Sigmoid colon (tissue), 7 donors: ENCODE measurements around the gene PKDCC. TPM values are rescaled to one million over a fixed set of nuclear protein-coding genes. Genes with fewer than 3 reads are reported as not detected.

Experiments
- DNase-seq: peaks from one replicate; pipeline ENCODE4 v3.0.0-alpha.2; 2019
- H3K27ac ChIP-seq, 4 donors: fragments of 200-600 bp; sonication (generic); one replicate each; pipeline ENCODE4 v1.5.1; 2016 to 2019; ENCODE audit warnings: mild to moderate bottlenecking in 1 of 4
- H3K27me3 ChIP-seq, 3 donors: fragments of 200-600 bp; sonication (generic); one replicate each; pipeline ENCODE4 v1.5.1; 2019; ENCODE audit warnings: mild to moderate bottlenecking in 1 of 3
- H3K36me3 ChIP-seq, 4 donors: fragments of 200-600 bp; sonication (generic); one replicate each; pipeline ENCODE4 v1.5.1; 2016 to 2019
- H3K4me1 ChIP-seq, 4 donors: fragments of 200-600 bp; sonication (generic); one replicate each; pipeline ENCODE4 v1.5.1; 2017 to 2019
- H3K4me3 ChIP-seq, 4 donors: fragments of 200-600 bp; sonication (generic); one replicate each; pipeline ENCODE4 v1.5.1; 2017 to 2019; ENCODE audit warnings: mild to moderate bottlenecking in 2 of 4, moderate library complexity in 1 of 4
- H3K9me3 ChIP-seq, 4 donors: fragments of 200-600 bp in 3 of 4; sonication (generic) in 3 of 4; one replicate each; pipeline versions ENCODE4 v1.5.1 to v1.6.1; 2013 to 2019
- EP300 ChIP-seq, 4 donors: sonication (generic); formaldehyde crosslinking; IDR thresholded peaks; one replicate each; pipeline ENCODE4 v1.6.1; 2017; ENCODE audit warnings: antibody characterized with exemption in 4 of 4
- POLR2A ChIP-seq, 2 donors: fragments of 450-650 bp; IDR thresholded peaks; one replicate each; pipeline ENCODE4 v1.6.1; 2016; ENCODE audit warnings: antibody characterized with exemption in 2 of 2, mild to moderate bottlenecking in 2 of 2, moderate library complexity in 2 of 2
- POLR2AphosphoS5 ChIP-seq, 4 donors: sonication (generic); formaldehyde crosslinking; IDR thresholded peaks; one replicate each; pipeline ENCODE4 v1.6.1; 2017; ENCODE audit warnings: antibody characterized with exemption in 4 of 4
- WGBS, 2 donors: extraction: QIAGEN DNeasy Blood & Tissue Kit; methylation state at CpG; one replicate each; pipeline ENCODE4 v1.1.7; 2013; 5-methylcytosine and 5-hydroxymethylcytosine counted together
- intact Hi-C: fragments of 100-400 bp; cut with DNase I; formaldehyde crosslinking; loops from one replicate; pipeline ENCODE4 v1.15.1; 2023
- polyA plus RNA-seq, 3 donors: library from polyadenylated mRNA; stranded (reverse); fragments of 200-250 nt; gene quantifications; one replicate each; pipeline ENCODE4 v1.2.3, GENCODE V29; 2013
- total RNA-seq, 4 donors: library from RNA; depleted of rRNA; stranded (reverse); fragments of >200 nt; gene quantifications; one replicate each; pipeline ENCODE4 v1.1.0, GENCODE V29; 2016
- TF ChIP-seq, protein P1 (sequence below), 4 experiments: fragments of 450-650 bp in 3 of 4; fragments of 200-600 bp in 1 of 4; IDR thresholded peaks; one replicate each; pipeline ENCODE4 v1.5.1; 2016 to 2019; ENCODE audit warnings: antibody characterized with exemption in 4 of 4, mild to moderate bottlenecking in 3 of 4, moderate library complexity in 2 of 4
- donor health status: healthy with polysubstance abuse.
- donor health status: Bipolar disorder and iron deficiency.
- donor health status: healthy.

PKDCC gene
- total and polyA plus RNA-seq, 7 donors: 13.9 to 106 (median 67.7) TPM

DNA sequence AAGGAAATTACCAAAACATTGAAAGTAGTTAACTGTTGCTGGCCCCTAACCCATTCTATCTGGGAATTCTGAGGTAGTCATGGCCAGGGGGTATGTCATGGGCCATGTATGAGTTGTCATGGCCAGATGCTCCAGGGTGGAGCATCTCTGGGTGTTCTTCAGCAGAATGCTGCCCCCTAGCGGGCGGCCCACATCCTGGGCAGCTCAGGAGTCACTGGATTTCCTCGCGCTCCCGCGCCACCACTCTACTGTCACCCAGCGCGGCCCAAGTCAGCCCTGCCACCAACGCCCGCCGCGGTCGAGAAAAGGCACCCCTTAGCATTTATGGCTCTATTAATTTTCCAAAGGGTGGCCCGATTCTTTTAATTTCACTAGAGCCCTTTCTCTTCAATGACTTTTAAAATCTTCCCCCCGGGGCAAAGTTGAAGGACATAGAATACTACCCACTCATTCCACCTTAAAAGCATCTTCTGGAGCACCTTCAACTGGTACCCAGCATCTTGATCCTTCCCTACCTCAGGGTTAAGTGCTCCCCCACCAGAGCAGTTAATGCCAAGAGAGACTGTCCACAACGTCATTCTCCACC lies 41.6 kb downstream of the PKDCC start:
- peaks cover 0 to 21% (median 18%) of the 10 kb centered on the region in 4 donors for H3K4me1 ChIP-seq
- H3K27ac ChIP-seq: no peak overlapping the region
- intact Hi-C loops: loop anchor here (5.0 kb wide), 1 partner anchor 237 kb away; no protein-coding TSS in a partner anchor
- H3K4me3 ChIP-seq: no peak overlapping the region
- H3K27me3 ChIP-seq: no peaks in the 10 kb centered on the region
- WGBS, 2 donors: 65 to 91% methylated on average over 16 of the region's 16 CpGs
- no peaks in the 10 kb centered on the region for H3K9me3 ChIP-seq
- TF ChIP-seq, protein P1, sequence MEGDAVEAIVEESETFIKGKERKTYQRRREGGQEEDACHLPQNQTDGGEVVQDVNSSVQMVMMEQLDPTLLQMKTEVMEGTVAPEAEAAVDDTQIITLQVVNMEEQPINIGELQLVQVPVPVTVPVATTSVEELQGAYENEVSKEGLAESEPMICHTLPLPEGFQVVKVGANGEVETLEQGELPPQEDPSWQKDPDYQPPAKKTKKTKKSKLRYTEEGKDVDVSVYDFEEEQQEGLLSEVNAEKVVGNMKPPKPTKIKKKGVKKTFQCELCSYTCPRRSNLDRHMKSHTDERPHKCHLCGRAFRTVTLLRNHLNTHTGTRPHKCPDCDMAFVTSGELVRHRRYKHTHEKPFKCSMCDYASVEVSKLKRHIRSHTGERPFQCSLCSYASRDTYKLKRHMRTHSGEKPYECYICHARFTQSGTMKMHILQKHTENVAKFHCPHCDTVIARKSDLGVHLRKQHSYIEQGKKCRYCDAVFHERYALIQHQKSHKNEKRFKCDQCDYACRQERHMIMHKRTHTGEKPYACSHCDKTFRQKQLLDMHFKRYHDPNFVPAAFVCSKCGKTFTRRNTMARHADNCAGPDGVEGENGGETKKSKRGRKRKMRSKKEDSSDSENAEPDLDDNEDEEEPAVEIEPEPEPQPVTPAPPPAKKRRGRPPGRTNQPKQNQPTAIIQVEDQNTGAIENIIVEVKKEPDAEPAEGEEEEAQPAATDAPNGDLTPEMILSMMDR (IDR thresholded peaks at IDR 0.05): peak; percentile 16 to 50 (median 39)
- no peak for TF ChIP-seq POLR2AphosphoS5 (IDR thresholded peaks at IDR 0.05)
- H3K36me3 ChIP-seq: no peaks in the 10 kb centered on the region
- peak; percentile 84 for DNase-seq

DNA sequence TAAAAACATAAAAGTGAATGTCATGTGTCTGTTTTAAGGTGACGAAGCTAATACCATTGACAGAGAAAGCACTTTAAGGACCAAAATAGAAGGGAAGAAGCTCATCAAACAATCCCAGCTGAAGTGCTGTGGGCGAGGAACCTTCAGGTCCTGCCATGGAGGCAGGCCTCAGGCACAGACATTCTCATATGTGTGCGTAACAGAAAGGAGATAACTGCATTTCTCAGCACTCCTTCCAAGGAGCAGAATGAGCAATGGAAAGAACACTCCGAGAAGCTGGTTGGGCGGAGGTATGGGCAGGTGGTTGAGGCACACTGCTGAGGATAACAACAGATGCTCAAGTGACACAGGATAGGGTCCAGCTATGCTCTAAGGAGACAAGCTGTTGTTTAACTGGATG lies 42.4 kb downstream of the PKDCC start:
- 96% methylated on average over 5 of the region's 5 CpGs for WGBS, 2 donors
- no peak overlapping the region for H3K27ac ChIP-seq
- H3K9me3 ChIP-seq: no peaks in the 10 kb centered on the region
- no peak overlapping the region for H3K4me3 ChIP-seq
- no peak for DNase-seq
- no peak for TF ChIP-seq POLR2A (IDR thresholded peaks at IDR 0.05)
- TF ChIP-seq POLR2AphosphoS5 (IDR thresholded peaks at IDR 0.05): no peak
- TF ChIP-seq EP300 (IDR thresholded peaks at IDR 0.05): no peak
- TF ChIP-seq, protein P1 (IDR thresholded peaks at IDR 0.05): no peak
- H3K36me3 ChIP-seq: no peaks in the 10 kb centered on the region
- H3K27me3 ChIP-seq: no peaks in the 10 kb centered on the region
- intact Hi-C loops: no loop called here
- peaks cover 0 to 14% (median 10%) of the 10 kb centered on the region in 4 donors for H3K4me1 ChIP-seq

DNA sequence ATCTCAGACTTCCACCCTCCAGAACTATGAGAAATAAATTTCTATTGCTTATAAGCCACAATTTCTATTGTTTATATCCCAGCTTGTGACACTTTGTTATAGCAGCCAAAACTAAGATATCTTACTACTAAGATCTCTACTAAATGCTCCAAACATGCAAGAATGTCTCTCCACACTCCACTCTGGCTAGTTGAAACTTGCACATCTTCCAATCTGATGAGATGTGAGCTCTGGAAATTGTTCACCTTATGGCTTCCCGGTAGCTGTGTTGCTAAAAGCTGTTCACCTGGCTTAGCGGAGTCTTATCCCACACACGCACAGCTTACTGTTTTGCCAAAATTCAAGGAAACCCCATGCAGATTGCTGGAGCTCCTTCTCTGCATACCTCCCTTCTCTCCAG lies 43.9 kb downstream of the PKDCC start:
- 61 to 88% methylated on average over 3 of the region's 3 CpGs for WGBS, 2 donors
- no peaks in the 10 kb centered on the region for H3K9me3 ChIP-seq
- DNase-seq: no peak
- H3K27ac ChIP-seq: no peak overlapping the region
- no peaks in the 10 kb centered on the region for H3K27me3 ChIP-seq
- H3K36me3 ChIP-seq: no peaks in the 10 kb centered on the region
- H3K4me1 ChIP-seq: peaks cover 0 to 1% (median under 1%) of the 10 kb centered on the region in 4 donors
- H3K4me3 ChIP-seq: no peak overlapping the region
- intact Hi-C loops: no loop called here
- TF ChIP-seq POLR2A (IDR thresholded peaks at IDR 0.05) (no peak), EP300 (IDR thresholded peaks at IDR 0.05) (no peak), POLR2AphosphoS5 (IDR thresholded peaks at IDR 0.05) (no peak)
- TF ChIP-seq, protein P1 (IDR thresholded peaks at IDR 0.05): no peak

DNA sequence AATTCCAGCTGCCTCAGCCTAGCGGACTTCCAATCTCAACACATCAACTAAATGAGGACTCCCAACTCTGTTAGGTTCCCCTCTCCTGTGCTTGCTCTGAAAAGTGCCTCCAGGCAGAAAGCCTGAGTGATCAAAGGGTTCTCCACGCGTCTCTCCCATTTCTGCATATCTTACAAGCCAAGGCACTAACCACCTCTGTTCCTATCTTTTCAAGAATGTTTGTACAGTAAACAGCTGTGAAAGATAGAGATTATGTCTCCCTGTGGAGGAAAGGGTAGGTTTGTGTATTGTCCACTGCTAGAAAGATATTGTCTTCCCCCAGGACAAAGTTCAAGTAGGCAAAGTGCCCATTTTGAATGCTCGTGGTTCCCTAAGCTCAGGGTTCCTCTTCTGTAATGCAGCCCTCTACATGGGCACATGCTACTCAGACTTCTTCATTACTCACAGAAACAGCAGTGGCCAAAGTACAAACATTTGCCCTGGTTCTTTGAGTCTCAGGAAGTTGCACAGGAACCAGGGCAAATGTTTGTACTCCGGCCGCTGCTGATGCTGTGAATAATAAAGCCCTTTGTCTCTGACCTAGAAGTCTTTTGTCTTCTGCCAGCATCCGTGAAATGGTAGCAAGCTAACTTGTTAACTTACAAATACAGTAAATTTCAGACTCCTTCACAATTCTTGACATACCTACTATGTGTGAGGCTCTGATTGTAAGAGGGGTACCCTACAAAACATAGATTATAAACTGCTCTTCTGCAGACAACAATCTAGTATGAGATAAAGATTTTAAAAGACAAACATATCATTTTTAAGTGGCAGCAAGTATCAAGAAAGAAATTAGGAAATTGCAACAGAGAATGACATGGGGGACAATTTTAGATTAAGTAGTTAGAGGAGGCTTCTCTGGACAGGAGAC lies 44.5 kb downstream of the PKDCC start:
- intact Hi-C loops: no loop called here
- Histone ChIP-seq H3K27me3 (no peaks in the 10 kb centered on the region), H3K9me3 (no peaks in the 10 kb centered on the region), H3K4me3 (no peak overlapping the region), H3K36me3 (no peaks in the 10 kb centered on the region), H3K4me1 (no peaks in the 10 kb centered on the region), H3K27ac (no peak overlapping the region)
- TF ChIP-seq, protein P1 (IDR thresholded peaks at IDR 0.05): no peak
- TF ChIP-seq EP300 (IDR thresholded peaks at IDR 0.05) (no peak), POLR2AphosphoS5 (IDR thresholded peaks at IDR 0.05) (no peak), POLR2A (IDR thresholded peaks at IDR 0.05) (no peak)
- DNase-seq: no peak
- 14 to 47% methylated on average over 7 of the region's 7 CpGs for WGBS, 2 donors
